GM04503 (cell line): ENCODE measurements around the gene ADAT2.
A peak's percentile ranks its signal among the peaks of the same experiment; 100 is the strongest.

Experiments used
- DNase-seq: peaks from one replicate; pipeline ENCODE4 v3.0.0-alpha.2; 2012; ENCODE audit warnings: low read depth

Gene ADAT2

GRCh38 chr6:143441680-143442545 is 8.6 kb downstream of the ADAT2 start:
- no peak for DNase-seq

GRCh38 chr6:143441010-143441409 is 9.5 kb downstream of the ADAT2 start:
- no peak for DNase-seq

DNA sequence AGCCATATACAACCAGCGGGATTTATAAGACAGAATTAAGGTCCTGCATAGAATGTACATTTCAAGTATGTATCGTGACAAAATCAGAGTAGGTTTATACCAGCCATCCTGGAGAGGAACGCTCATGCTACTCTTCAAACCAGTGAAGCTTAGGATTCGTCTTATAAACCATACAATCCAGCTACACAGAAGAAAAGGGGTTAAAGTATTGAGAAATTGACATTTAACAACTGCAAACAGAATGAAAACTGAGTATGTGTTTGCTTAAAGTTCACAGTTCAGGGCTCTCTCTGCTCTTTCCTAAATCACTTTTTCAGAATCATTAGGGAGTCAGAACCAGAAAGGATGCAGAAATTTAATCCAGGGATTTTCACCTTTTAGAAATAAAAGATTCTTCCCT is 17.9 kb downstream of the ADAT2 start:
- no peak for DNase-seq

GRCh38 chr6:143431226-143431625 is 19.3 kb downstream of the ADAT2 start:
- no peak for DNase-seq

DNA sequence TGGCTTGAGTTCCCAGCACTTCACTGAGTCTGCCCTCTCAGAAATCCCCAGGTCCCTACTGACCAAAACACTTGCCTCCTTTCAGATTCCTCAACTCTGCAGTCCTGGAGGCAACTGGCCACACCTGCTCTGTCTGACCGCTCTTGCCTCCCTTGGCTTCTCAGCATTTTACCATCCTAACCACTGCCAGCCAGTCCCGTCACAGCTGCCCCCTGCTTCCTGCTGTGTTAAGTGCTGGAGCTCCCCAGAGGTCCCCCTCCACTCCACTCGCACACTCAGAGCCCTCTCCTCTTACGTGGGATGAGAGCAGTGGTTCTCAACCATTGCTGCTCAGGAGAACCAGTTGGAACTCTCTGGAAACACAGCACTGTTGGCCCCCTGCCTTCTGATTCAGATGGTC is 20.5 kb downstream of the ADAT2 start:
- no peak for DNase-seq

- DNase-seq = peak; percentile 88
Measured at GRCh38 chr6:143427109-143427817, 23.2 kb downstream of the ADAT2 start.

- DNase-seq = no peak
Measured at GRCh38 chr6:143426026-143426425, 24.5 kb downstream of the ADAT2 start.

- no peak for DNase-seq
Measured at GRCh38 chr6:143419526-143419925, 31.0 kb downstream of the ADAT2 start.

GRCh38 chr6:143414769-143415168 is 35.7 kb downstream of the ADAT2 start:
- no peak for DNase-seq

DNA sequence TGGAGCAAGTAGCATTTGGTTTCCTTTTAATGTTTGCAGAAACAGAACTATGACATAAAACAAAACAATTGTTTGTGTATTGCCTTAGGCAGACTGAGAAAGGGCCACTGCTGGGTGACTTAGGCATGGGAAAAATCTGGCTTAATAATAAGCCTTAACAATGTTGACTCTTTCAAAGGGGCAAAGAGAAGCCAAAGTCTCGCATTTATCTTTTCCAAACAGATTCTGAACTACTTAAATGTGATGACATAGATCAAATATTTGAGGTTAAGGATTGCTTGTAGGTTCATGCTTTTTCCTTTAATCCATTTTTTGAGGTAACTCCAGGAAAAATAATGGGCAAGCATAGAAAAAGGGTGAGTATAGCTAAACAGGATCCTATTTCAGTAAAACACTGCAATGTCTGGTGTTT is 39.6 kb downstream of the ADAT2 start:
- peak; percentile 80 for DNase-seq

- DNase-seq = no peak
Measured at GRCh38 chr6:143408787-143409162, 41.7 kb downstream of the ADAT2 start.

DNA sequence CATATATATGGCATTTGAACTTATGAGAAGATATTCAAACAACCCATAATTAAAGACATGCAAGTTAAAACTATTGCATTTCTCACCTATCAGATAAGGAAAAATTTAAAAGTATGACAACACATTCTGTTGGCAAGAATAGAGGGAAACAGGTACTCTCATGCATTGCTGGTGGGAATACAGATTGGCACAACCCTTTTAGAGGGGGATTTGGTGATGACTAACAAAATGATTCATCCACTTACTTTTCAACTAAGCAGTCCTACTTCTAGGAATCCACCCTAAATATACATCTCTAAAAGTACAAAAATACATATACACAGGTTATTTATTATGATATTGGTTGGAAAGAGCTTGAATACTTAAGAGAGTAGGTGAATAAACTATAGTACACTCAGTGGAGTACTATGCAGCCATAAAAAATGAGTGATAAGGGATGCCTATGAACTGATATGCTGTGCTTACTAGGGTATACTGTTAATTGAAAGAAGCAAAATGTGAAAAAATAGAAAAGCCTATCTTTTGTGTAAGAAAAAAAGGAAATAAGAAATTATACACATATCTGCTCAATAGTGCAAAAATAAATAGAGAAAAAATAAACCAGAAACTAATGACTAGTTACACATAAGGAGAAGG is 42.2 kb downstream of the ADAT2 start:
- DNase-seq = no peak

GRCh38 chr6:143406673-143407072 is 43.8 kb downstream of the ADAT2 start:
- DNase-seq = no peak

DNA sequence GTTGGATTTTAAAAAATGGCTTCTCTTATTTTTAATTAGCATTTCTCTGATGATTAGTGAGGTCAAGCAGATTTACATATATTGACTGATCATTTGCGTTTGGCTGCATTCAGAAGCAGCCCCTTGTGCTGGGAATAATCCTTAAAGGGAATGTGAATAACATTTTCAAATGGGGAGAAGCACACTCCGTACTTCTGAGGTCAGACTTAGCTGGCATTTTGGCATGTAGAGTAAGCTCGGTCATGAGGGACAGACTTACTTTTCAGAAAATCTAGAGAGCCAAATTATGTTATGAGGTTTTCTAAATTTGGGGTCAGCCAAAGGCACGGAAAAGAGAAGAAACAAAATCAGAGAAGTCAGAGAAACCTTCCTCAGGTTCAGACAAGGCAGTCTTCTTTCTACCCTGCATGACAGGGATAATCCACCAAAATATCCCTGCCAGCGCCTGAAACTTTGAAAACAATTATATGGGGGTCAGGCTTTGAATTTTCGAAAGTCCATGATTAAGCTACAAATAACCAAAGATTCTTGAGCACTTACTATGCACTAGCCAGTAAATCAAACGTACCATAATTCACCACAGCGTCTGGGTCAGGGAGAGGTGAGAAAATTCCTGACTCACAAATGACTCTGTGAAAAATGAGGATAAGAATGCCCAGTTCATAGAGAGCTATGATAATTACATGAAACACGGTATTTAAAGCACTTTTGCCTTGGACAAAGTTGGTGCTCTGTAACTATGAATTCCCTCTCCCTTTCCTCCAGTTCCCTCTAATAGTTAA is 44.9 kb downstream of the ADAT2 start:
- peak; percentile 71 for DNase-seq

DNA sequence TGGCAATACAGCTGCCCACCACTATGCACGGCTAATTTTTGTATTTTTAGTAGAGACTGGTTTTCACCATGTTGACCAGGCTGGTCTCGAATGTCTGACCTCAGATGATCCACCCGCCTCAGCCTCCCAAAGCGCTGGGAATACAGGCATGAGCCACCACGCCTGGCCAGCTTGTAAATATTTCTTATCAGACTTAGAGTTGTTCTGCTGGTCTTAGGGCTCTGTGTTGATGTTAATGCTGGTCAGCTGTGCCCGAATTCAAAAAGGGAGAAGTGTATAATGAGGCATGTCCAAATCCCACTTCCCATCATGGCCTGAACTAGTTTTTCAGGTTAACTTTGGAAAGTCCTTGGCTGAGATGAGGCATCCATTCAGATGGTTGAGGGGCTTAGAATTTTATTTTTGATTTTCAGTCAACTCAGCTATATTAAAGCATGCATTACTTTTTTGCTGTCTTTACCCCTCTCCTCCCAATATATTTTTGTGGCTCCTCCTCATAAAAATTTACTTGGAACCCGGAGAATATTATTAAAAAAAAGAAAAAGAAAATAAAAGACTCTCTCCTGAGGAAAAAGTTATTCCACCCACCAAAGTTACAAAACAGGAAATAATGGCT is 47.7 kb downstream of the ADAT2 start:
- no peak for DNase-seq

- DNase-seq = no peak
Measured at GRCh38 chr6:143401636-143402370, 48.7 kb downstream of the ADAT2 start.

GRCh38 chr6:143401068-143401446 is 49.4 kb downstream of the ADAT2 start:
- no peak for DNase-seq

DNA sequence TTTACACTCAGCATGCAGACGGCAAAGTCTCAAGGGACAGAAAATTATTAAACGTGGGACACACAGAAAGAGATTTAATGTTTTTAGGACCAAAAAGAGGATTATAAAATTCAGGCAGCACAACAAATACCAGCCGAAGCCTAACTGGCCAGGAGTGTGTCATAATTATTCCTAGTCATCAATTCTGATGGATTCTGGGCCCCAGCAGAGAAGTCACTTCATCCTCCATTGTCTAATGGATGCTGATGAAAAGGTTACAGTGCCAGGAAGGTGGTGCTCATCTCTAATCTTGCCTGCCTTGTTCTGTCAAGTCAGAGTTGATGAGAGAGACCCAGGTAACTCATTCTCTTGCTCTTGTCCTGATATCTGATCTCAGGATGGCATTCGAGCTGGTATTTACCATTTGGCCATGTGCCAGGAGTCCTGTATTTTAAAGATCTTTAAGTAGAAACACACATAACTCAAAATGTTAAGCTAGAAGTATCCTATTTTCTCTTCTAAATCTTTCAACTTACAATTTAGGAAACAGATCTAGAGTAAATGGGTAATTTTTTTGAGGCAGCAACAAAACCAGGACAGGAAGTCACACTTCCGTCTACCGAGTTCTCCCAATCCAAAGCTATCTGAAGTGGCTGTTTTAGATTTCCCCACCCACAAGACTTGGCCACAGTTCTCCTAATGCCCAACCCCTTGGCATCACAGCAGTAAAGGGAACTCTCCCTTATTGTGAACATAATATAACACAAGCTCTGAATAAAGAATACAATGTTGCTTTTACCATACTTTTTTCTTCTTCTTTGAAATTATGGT is 50.0 kb downstream of the ADAT2 start:
- no peak for DNase-seq

GRCh38 chr6:143399775-143400174 is 50.7 kb downstream of the ADAT2 start:
- DNase-seq = no peak

DNA sequence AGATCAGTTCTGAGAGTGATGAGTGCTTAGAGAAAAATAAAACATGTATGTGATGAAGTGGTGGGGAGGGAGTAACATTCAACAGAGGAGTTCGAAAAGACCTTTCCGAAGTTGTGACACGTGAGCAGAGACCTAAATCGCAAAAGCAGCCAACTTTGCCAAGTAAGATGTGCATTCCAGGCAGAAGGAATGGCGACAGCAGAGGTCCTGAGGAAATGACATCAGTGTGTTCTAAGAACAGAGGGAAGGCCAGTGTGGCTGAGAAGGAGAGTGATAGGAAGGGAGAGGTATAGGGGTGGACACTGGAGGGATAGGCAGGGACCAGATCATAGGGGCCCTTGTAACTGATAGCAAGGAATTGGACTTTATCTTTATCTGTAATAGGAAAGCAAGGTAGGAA is 51.3 kb downstream of the ADAT2 start:
- DNase-seq = no peak
